T-helper 22 cell (primary cell): ENCODE measurements around the gene GOLT1A.

Experiments
- DNase-seq: peaks from one replicate; pipeline ENCODE4 v3.0.0-alpha.2; 2020; ENCODE audit warnings: low read depth

The GOLT1A gene

DNA sequence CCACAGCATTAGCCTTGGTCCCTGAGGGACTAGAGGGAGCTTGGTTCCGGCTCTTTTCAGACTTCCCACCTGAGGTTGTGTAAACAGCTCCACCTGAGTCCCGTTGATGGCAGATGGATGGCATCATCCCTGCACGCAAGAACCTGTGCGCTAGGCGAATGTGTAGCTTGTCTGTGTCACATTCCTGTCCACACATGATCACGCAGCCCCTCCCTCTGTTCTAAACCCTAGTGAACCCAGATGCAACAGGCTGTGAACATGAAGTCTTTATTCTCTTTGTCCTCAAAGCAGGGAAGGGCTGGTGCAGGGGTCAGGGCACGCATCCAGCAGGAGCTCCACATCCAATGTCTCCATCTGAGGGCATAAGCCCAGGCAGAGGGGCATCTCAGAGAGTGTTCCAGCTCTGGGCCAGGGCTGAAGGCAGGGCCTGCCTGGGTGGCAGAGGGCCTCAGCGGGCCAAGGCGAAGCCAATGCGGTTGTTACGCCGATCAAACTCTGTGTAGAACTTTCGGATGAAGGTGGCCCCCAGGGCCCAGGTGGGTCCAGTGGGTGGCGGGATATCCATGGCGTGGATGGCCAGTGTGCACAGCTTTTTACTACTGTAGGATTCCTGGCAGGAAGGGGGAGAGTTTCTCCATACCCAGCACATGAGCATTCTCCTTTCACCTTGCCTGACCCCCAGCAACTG, 59.1 kb downstream of the GOLT1A start:
- DNase-seq = no peak

DNA sequence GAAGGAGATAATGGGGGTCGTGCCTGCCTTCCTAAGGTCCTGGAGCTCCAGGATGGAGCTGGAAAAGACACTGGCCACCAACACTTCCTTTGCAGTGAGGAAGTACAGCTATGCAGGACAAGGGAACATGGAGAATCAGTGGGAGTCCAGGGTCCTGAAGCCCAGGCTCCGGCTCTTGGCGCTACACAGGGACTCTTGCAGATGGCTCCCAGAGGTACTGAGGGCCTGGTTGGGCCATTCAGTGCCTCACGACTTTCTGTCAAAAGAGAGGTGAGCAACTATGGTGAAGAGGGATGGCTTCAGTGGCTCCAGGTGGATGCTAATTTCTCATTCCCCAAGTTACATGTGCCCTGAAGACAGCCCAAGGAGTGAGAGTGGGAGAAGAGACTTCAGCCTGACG, 60.1 kb downstream of the GOLT1A start:
- DNase-seq = no peak

DNA sequence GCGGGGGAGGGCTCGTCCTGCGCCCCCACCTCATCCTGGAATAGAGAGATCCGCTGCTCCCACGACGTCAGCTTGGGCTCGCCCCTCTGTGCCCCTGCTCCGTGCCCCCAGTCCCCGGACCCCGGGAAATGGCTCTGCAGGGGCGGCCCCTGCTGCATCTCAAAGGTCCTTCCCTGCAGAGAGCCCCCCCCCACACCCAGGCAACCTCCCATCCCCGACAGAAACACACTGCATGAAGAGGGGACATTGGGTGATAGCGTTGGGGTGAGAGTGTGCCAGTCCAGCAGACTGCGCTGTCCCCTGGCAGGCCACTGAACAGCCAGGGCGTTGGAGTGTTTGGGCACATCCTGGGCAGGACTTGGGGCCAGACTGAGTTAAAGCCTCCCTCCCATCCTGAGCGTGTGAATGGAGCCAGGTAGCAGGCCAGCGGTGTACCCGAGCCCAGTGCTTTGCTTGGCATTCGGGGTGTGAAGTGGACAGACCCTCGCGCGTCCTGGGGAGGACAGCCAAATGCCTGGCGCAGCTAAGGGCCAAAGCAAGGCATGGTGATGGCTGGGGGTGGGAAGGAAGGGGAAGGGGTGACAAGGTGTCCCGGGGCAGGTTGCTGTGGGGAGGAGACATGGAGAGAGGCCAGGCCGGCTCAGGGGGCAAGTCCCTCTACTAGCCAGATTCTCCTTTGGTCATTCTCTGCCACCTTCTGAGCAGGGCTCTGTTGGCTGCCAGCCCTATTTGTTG, 61.3 kb downstream of the GOLT1A start:
- no peak for DNase-seq

- DNase-seq = peak; percentile 56
Measured at GRCh38 chr1:204151552-204152309, 62.1 kb downstream of the GOLT1A start, which contains the start of gene ETNK2. Gene ETNK2 (minus strand): TSS chr1:204152044. CDS start chr1:204151852, 192 bp downstream.

- DNase-seq = no peak
Measured at GRCh38 chr1:204150702-204151551, 62.9 kb downstream of the GOLT1A start.

GRCh38 chr1:204149635-204150565, 63.9 kb downstream of the GOLT1A start:
- DNase-seq = no peak

DNA sequence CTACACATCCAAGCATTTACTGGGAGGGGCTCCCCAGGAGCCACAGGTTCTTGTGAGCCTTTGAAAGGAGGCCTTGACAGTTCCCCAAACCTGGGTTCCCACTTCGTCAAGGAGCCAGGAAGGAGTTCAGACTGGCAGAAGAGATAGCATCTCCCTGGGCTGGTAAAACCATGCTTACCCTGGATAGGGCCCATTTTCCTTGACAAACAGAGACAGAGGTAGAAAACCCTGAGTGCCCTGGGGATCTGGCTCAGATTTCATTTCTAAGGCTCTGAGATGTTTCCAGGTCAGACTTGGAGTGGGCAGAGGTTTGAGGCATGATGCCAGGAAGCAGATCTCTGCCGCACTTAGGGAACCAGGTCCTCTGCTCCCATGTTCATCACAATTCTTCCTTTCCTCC, 64.7 kb downstream of the GOLT1A start:
- no peak for DNase-seq
